Neural cell (in vitro differentiated cells): ENCODE results near the gene SULF2.

Experiments
- EP300 ChIP-seq: fragments of 450-650 bp; conservative IDR thresholded peaks from 2 replicates; pipeline ENCODE4 v1.6.1; 2014; ENCODE audit warnings: antibody characterized with exemption, mild to moderate bottlenecking, moderate library complexity; ENCODE audit not compliant: poor library complexity, severe bottlenecking
- EZH2 ChIP-seq: fragments of 200-600, 300-800 bp; shearing (Covaris generic), sonication (generic); IDR thresholded peaks from 2 replicates; pipeline ENCODE4 v1.6.1; 2014; ENCODE audit warnings: antibody characterized with exemption, low read length, borderline replicate concordance, mild to moderate bottlenecking; ENCODE audit not compliant: insufficient read depth, poor library complexity, severe bottlenecking
- POLR2AphosphoS5 ChIP-seq: IDR thresholded peaks from 2 replicates; pipeline ENCODE4 v1.6.1; 2012
- TAF1 ChIP-seq: IDR thresholded peaks from 2 replicates; pipeline ENCODE4 v1.6.1; 2012; ENCODE audit warnings: low read depth
- TF ChIP-seq, protein P1 (sequence below): fragments of 450-650 bp; IDR thresholded peaks from 2 replicates; pipeline ENCODE4 v1.5.1; 2014; ENCODE audit warnings: antibody characterized with exemption, mild to moderate bottlenecking, moderate library complexity; ENCODE audit not compliant: poor library complexity, severe bottlenecking

- TF ChIP-seq, protein P1, sequence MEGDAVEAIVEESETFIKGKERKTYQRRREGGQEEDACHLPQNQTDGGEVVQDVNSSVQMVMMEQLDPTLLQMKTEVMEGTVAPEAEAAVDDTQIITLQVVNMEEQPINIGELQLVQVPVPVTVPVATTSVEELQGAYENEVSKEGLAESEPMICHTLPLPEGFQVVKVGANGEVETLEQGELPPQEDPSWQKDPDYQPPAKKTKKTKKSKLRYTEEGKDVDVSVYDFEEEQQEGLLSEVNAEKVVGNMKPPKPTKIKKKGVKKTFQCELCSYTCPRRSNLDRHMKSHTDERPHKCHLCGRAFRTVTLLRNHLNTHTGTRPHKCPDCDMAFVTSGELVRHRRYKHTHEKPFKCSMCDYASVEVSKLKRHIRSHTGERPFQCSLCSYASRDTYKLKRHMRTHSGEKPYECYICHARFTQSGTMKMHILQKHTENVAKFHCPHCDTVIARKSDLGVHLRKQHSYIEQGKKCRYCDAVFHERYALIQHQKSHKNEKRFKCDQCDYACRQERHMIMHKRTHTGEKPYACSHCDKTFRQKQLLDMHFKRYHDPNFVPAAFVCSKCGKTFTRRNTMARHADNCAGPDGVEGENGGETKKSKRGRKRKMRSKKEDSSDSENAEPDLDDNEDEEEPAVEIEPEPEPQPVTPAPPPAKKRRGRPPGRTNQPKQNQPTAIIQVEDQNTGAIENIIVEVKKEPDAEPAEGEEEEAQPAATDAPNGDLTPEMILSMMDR, result no peak
- TF ChIP-seq POLR2AphosphoS5, result no peak
- TF ChIP-seq EP300, result no peak
- no peak for TF ChIP-seq EZH2
- no peak for TF ChIP-seq TAF1
Measured at GRCh38 chr20:47777220-47777619, 8.1 kb downstream of the SULF2 start.
